H9 (cell line): ENCODE measurements around the gene RPS6KB2. TPM values are rescaled to one million over a fixed set of nuclear protein-coding genes. Genes with fewer than 3 reads are reported as not detected.

Experiments used
- DNase-seq: peaks from one replicate; pipeline ENCODE4 v3.0.0-alpha.2; 2017
- H2AFZ ChIP-seq: one replicate; pipeline ENCODE4 v1.6.1; 2013; ENCODE audit warnings: mild to moderate bottlenecking, low read length, control low read depth, moderate library complexity
- H2AK5ac ChIP-seq: 2 replicates; pipeline ENCODE4 v1.6.1; 2013; ENCODE audit warnings: low read length, control low read depth, mixed read lengths; ENCODE audit not compliant: insufficient read length
- H2BK120ac ChIP-seq: one replicate; pipeline ENCODE4 v1.6.1; 2013; ENCODE audit warnings: low read depth, mild to moderate bottlenecking, low read length, control low read depth, inconsistent platforms; ENCODE audit not compliant: poor library complexity, severe bottlenecking
- H2BK12ac ChIP-seq: 2 replicates; pipeline ENCODE4 v1.6.1; 2013; ENCODE audit warnings: low read length, control low read depth, mixed read lengths, low read depth; ENCODE audit not compliant: insufficient read length
- H2BK15ac ChIP-seq: 2 replicates; pipeline ENCODE4 v1.6.1; 2013; ENCODE audit warnings: low read depth, low read length, control low read depth
- H2BK20ac ChIP-seq: one replicate; pipeline ENCODE4 v1.6.1; 2013; ENCODE audit warnings: low read depth, mild to moderate bottlenecking, low read length, control low read depth, inconsistent platforms; ENCODE audit not compliant: poor library complexity, severe bottlenecking
- H2BK5ac ChIP-seq: 2 replicates; pipeline ENCODE4 v1.6.1; 2013; ENCODE audit warnings: low read length, control low read depth, mixed read lengths; ENCODE audit not compliant: insufficient read length
- H3K14ac ChIP-seq: 2 replicates; pipeline ENCODE4 v1.6.1; 2013; ENCODE audit warnings: low read length, control low read depth; ENCODE audit not compliant: insufficient read depth
- H3K18ac ChIP-seq: 2 replicates; pipeline ENCODE4 v1.6.1; 2013; ENCODE audit warnings: low read depth, mild to moderate bottlenecking, mixed read lengths, low read length, control low read depth; ENCODE audit not compliant: insufficient read length
- H3K23ac ChIP-seq: 2 replicates; pipeline ENCODE4 v1.6.1; 2013; ENCODE audit warnings: low read length, control low read depth, mixed read lengths, low read depth; ENCODE audit not compliant: insufficient read length
- H3K23me2 ChIP-seq: 2 replicates; pipeline ENCODE4 v1.6.1; 2013; ENCODE audit warnings: low read depth, mild to moderate bottlenecking, mixed read lengths, low read length, control low read depth; ENCODE audit not compliant: insufficient read length, poor library complexity, severe bottlenecking
- H3K27ac ChIP-seq: 2 replicates; pipeline ENCODE4 v1.5.1; 2013; ENCODE audit warnings: low read length, control low read depth, mixed read lengths, low read depth; ENCODE audit not compliant: insufficient read length
- H3K27me3 ChIP-seq: 2 replicates; pipeline ENCODE4 v1.6.1; 2013; ENCODE audit warnings: low read length, control low read depth, inconsistent platforms; ENCODE audit not compliant: insufficient read depth
- H3K4ac ChIP-seq: 2 replicates; pipeline ENCODE4 v1.6.1; 2013; ENCODE audit warnings: low read depth, mild to moderate bottlenecking, control low read depth, inconsistent platforms, low read length, moderate library complexity
- H3K4me1 ChIP-seq: 2 replicates; pipeline ENCODE4 v1.6.1; 2013; ENCODE audit warnings: low read length, control low read depth, inconsistent platforms; ENCODE audit not compliant: insufficient read depth
- H3K4me2 ChIP-seq: 2 replicates; pipeline ENCODE4 v1.6.1; 2013; ENCODE audit warnings: low read length, control low read depth, mixed read lengths; ENCODE audit not compliant: insufficient read length, insufficient read depth
- H3K56ac ChIP-seq: 2 replicates; pipeline ENCODE4 v1.6.1; 2013; ENCODE audit warnings: low read depth, mild to moderate bottlenecking, mixed read lengths, low read length, control low read depth; ENCODE audit not compliant: insufficient read length
- H3K79me1 ChIP-seq: 2 replicates; pipeline ENCODE4 v1.6.1; 2013; ENCODE audit warnings: low read depth, mild to moderate bottlenecking, moderate library complexity, low read length, control low read depth, inconsistent platforms; ENCODE audit not compliant: insufficient read depth, poor library complexity, severe bottlenecking
- H3K79me2 ChIP-seq: 2 replicates; pipeline ENCODE4 v1.6.1; 2013; ENCODE audit warnings: low read length, control low read depth, inconsistent platforms; ENCODE audit not compliant: insufficient read depth
- H3K9ac ChIP-seq: 2 replicates; pipeline ENCODE4 v1.6.1; 2013; ENCODE audit warnings: low read length, control low read depth, mixed read lengths; ENCODE audit not compliant: insufficient read length; ENCODE audit errors: extremely low read depth
- H3K9me3 ChIP-seq: one replicate; pipeline ENCODE4 v1.6.1; 2013; ENCODE audit warnings: low read depth, low read length, inconsistent platforms; ENCODE audit not compliant: control insufficient read depth
- H3T11ph ChIP-seq: one replicate; pipeline ENCODE4 v1.6.1; 2013; ENCODE audit warnings: mild to moderate bottlenecking, low read length, control low read depth, inconsistent platforms
- H4K20me1 ChIP-seq: one replicate; pipeline ENCODE4 v1.6.1; 2013; ENCODE audit not compliant: control insufficient read depth, insufficient read length, insufficient read depth
- H4K5ac ChIP-seq: 2 replicates; pipeline ENCODE4 v1.6.1; 2013; ENCODE audit warnings: low read depth, mild to moderate bottlenecking, mixed read lengths, low read length, control low read depth; ENCODE audit not compliant: insufficient read length
- H4K8ac ChIP-seq: replicated peaks from 2 replicates; pipeline ENCODE4 v1.6.1; 2013; ENCODE audit warnings: low read length, control low read depth, mixed read lengths, low read depth; ENCODE audit not compliant: insufficient read length
- H4K91ac ChIP-seq: 2 replicates; pipeline ENCODE4 v1.6.1; 2013; ENCODE audit warnings: low read depth, mild to moderate bottlenecking, moderate library complexity, mixed read lengths, low read length, control low read depth; ENCODE audit not compliant: insufficient read length
- H3K27ac Mint-ChIP-seq, 3 experiments: 2 replicates in 2 of 3; 3 replicates in 1 of 3; pipeline ENCODE4 v1.8.0; 2020 to 2021; ENCODE audit warnings: mixed read lengths in 3 of 3, mild to moderate bottlenecking in 1 of 3, moderate library complexity in 1 of 3
- H3K27me3 Mint-ChIP-seq: 2 replicates; pipeline ENCODE4 v1.8.0; 2021; ENCODE audit warnings: low read depth, mild to moderate bottlenecking, moderate library complexity, mixed read lengths
- H3K36me3 Mint-ChIP-seq, 3 experiments: 2 replicates in 2 of 3; 3 replicates in 1 of 3; pipeline ENCODE4 v1.8.0; 2020 to 2021; ENCODE audit warnings: low read depth in 3 of 3, mixed read lengths in 3 of 3; ENCODE audit not compliant: insufficient read depth in 1 of 3
- H3K4me1 Mint-ChIP-seq, 2 experiments: 2 replicates each; pipeline ENCODE4 v1.8.0; 2020; ENCODE audit warnings: mixed read lengths in 2 of 2
- H3K4me3 Mint-ChIP-seq, 2 experiments: 2 replicates in 1 of 2; 3 replicates in 1 of 2; pipeline ENCODE4 v1.8.0; 2020 to 2021; ENCODE audit warnings: mild to moderate bottlenecking in 2 of 2, mixed read lengths in 2 of 2, moderate library complexity in 1 of 2
- H3K9me3 Mint-ChIP-seq, 2 experiments: 2 replicates in 1 of 2; 3 replicates in 1 of 2; pipeline ENCODE4 v1.8.0; 2020; ENCODE audit warnings: mild to moderate bottlenecking in 2 of 2, mixed read lengths in 2 of 2, moderate library complexity in 1 of 2
- CTCF ChIP-seq: fragments of 200-600 bp; sonication (generic); conservative IDR thresholded peaks from 3 replicates; pipeline ENCODE4 v1.8.0; 2021; ENCODE audit warnings: antibody characterized with exemption, mild to moderate bottlenecking
- WGBS: extraction: QIAGEN DNeasy Blood & Tissue Kit; methylation state at CpG from one replicate; pipeline ENCODE4 v1.1.7; 2013; ENCODE audit warnings: missing lambda C conversion rate, low lambda C conversion rate, mixed read lengths; ENCODE audit not compliant: insufficient read length; ENCODE audit errors: extremely low coverage; 5-methylcytosine and 5-hydroxymethylcytosine counted together
- total RNA-seq: library from RNA; stranded (reverse); gene quantifications from 2 replicates; pipeline ENCODE4 v1.2.1, GENCODE V29; 2021

The RPS6KB2 gene
- total RNA-seq, 1 experiment from 2014 or later, result 51.7 TPM

- no peak overlapping the region for H2BK120ac ChIP-seq
- no peaks in the 10 kb centered on the region for H3K9me3 ChIP-seq
- H3K27me3 ChIP-seq, result no peaks in the 10 kb centered on the region
- Mint-ChIP-seq H3K27me3 (no peaks in the 10 kb centered on the region; the same call in 1 of the 2 replicates), H3K4me3 (peak overlapping the region in 1 of 2 experiments; percentile 44; a peak in 2 of 5 replicates), H3K9me3 (no peaks in the 10 kb centered on the region), H3K4me1 (peaks cover 4 to 15% of the 10 kb centered on the region in 2 experiments), H3K36me3 (peaks cover 10 to 37% (median 35%) of the 10 kb centered on the region in 3 experiments; a peak in 6 of 7 replicates), H3K27ac (peak overlapping the region in 1 of 3 experiments; percentile 55; a peak in 2 of 7 replicates)
- TF ChIP-seq CTCF, result peak; percentile 46; the same call in 2 of the 3 replicates
- no peak overlapping the region for H2AFZ ChIP-seq
- H4K5ac ChIP-seq, result no peak overlapping the region
- no peak overlapping the region for H2AK5ac ChIP-seq
- H3K23me2 ChIP-seq, result peaks cover 4% of the 10 kb centered on the region
- no peak overlapping the region for H2BK12ac ChIP-seq
- H3K79me2 ChIP-seq, result no peaks in the 10 kb centered on the region
- no peak overlapping the region for H3K56ac ChIP-seq
- H2BK15ac ChIP-seq, result no peak overlapping the region
- no peak overlapping the region for H3K27ac ChIP-seq
- no CpG with 5 or more reads among the region's 31 CpGs for WGBS
- H3K14ac ChIP-seq, result no peak overlapping the region
- no peaks in the 10 kb centered on the region; the same call in 1 of the 2 replicates for H3K4me1 ChIP-seq
- H3K4ac ChIP-seq, result no peak overlapping the region
- no peak overlapping the region for H3T11ph ChIP-seq
- H4K91ac ChIP-seq, result no peak overlapping the region
- no peak overlapping the region for H4K8ac ChIP-seq
- H3K18ac ChIP-seq, result no peak overlapping the region
- H3K4me2 ChIP-seq, result no peak overlapping the region
- no peak overlapping the region for H2BK5ac ChIP-seq
- no peaks in the 10 kb centered on the region for H4K20me1 ChIP-seq
- peak; percentile 63 for DNase-seq
- H3K23ac ChIP-seq, result no peak overlapping the region
- no peak overlapping the region for H3K9ac ChIP-seq
- H2BK20ac ChIP-seq, result no peak overlapping the region
- no peaks in the 10 kb centered on the region for H3K79me1 ChIP-seq
Measured at GRCh38 chr11:67439321-67440228, 11.3 kb downstream of the RPS6KB2 start.
